HuH-7 (cell line): ENCODE results near the gene CRACDL.

ENCODE experiments used
- DNase-seq: peaks from one replicate; pipeline ENCODE4 v3.0.0; 2011; ENCODE audit warnings: low spot score

The CRACDL gene

GRCh38 chr2:98803405-98804264, 132.4 kb downstream of the CRACDL start:
- no peak for DNase-seq

- DNase-seq, result no peak
These were observed 133.7 kb downstream of the CRACDL start for GRCh38 chr2:98802344-98802743.

- no peak for DNase-seq
These were observed 134.1 kb downstream of the CRACDL start for GRCh38 chr2:98801921-98802321.

GRCh38 chr2:98801286-98801685, 134.7 kb downstream of the CRACDL start:
- DNase-seq, result no peak

GRCh38 chr2:98800330-98801064, 135.5 kb downstream of the CRACDL start:
- no peak for DNase-seq

GRCh38 chr2:98799375-98800329, 136.4 kb downstream of the CRACDL start:
- no peak for DNase-seq

- DNase-seq, result no peak
These were observed 139.1 kb downstream of the CRACDL start for GRCh38 chr2:98796775-98797544.

GRCh38 chr2:98795891-98796676, 139.9 kb downstream of the CRACDL start:
- DNase-seq, result peak; percentile 95

GRCh38 chr2:98793897-98794830, 141.9 kb downstream of the CRACDL start:
- DNase-seq, result no peak

- no peak for DNase-seq
These were observed 142.8 kb downstream of the CRACDL start for GRCh38 chr2:98793275-98793674.

GRCh38 chr2:98790221-98790620, 145.8 kb downstream of the CRACDL start:
- no peak for DNase-seq

GRCh38 chr2:98787700-98788099, 148.3 kb downstream of the CRACDL start:
- DNase-seq, result no peak

GRCh38 chr2:98786179-98786578, 149.8 kb downstream of the CRACDL start:
- no peak for DNase-seq

GRCh38 chr2:98782570-98782969, 153.5 kb downstream of the CRACDL start:
- no peak for DNase-seq

- DNase-seq, result no peak
These were observed 154.2 kb downstream of the CRACDL start for GRCh38 chr2:98781822-98782221.

- DNase-seq, result no peak
These were observed 157.1 kb downstream of the CRACDL start for GRCh38 chr2:98778741-98779483.

- DNase-seq, result no peak
These were observed 157.9 kb downstream of the CRACDL start for GRCh38 chr2:98778151-98778550.

- DNase-seq, result no peak
These were observed 158.3 kb downstream of the CRACDL start for GRCh38 chr2:98777710-98778109.

GRCh38 chr2:98777076-98777475, 158.9 kb downstream of the CRACDL start:
- no peak for DNase-seq
